HG03095 (cell line): Measurements from ENCODE around the gene WDR77.

ENCODE experiments used
- ATAC-seq: cut with Tn5 transposase; IDR thresholded peaks from one replicate; pipeline ENCODE4 v1.9.1; 2021; ENCODE audit warnings: moderate library complexity; ENCODE audit not compliant: unreplicated experiment

Gene WDR77

GRCh38 chr1:111448918-111449702 is at the start of gene WDR77, which contains the start of gene ATP5PB:
Gene WDR77 (minus strand): TSS chr1:111449256. CDS start chr1:111449169, 87 bp downstream.
Gene ATP5PB (plus strand): TSS chr1:111449464. CDS start chr1:111449542, 78 bp downstream.
- ATAC-seq: peak; percentile 82

DNA sequence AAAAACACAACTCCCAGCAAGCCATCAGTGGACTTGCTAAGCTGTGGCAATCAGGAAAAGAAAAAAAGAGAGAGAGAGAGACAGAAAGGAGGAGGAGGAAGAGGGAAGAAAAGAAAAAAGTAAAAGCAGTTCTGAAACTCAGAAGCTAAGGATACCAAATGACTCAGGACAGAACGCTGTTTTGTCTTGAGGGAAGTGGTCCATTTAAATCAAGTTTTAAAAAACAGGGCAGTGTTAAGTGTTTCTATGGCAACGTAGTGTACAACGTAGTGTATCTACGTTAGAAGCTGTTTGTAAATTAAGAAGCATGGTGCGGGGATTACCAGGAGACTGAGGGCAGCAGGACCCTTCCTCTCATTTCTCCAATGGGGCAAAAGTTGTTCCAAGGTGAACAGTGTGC is 48.5 kb upstream of the WDR77 start:
- no peak for ATAC-seq

- ATAC-seq: no peak
Observed at GRCh38 chr1:111496398-111496797, 47.3 kb upstream of the WDR77 start.

- ATAC-seq: no peak
Observed at GRCh38 chr1:111491070-111491469, 42.0 kb upstream of the WDR77 start.

DNA sequence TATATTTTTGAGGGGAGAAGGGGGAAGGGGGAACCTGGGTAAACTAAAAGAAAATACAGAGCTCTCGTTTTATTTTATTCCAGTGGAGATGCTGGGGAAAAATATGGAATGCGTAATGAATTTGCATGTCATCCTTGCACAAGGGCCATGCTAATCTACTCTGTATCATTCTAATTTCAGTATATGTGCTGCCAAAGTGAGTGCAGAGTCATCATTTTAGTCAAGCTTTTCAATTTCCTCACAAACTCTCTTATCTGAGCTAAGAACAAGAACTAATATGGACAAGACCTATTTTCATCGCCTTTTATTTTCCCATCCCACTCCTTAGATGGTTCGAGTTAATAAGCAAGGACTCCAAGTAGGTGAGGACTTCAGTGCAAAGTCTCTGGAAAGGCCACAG is 41.2 kb upstream of the WDR77 start:
- no peak for ATAC-seq

DNA sequence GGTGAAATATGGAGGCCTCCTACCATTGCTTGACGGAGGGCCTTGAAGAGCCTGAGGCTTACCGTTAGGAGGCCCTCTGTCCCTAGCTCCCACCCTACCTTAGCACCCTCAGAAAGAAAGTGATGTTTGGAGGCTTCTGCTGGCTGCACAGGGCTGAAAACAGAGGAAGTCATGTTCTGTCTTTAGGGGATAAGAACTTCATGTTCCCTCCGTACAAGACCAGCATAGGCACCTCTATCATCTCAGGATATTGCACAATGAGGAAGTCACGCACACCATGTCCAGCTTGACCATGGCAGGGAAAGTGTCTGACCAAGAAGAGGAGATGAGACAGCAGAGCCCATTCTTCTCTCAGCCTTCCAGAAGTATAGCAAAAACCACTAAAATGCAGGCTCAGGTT is 40.5 kb upstream of the WDR77 start:
- ATAC-seq: no peak

- no peak for ATAC-seq
Observed at GRCh38 chr1:111488669-111489068, 39.6 kb upstream of the WDR77 start.

DNA sequence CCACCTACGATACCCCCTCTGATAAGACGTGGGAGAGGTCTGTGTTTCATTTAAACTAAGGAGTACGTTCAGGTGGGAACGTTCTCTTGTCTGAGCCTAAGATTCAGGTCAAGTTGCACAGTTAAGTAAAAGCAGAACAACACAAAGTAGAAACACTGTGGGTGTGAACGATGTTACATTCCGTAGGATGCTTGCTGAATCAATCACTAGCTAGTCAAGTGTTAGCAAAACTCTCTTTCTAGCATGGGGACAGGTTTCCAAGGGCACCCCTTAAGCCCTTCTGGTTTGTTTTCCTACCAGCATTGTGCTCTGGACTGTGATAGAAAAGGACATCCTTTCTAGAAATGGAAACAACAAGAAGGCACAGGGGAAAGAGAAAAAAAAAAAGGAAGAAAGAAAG is 38.1 kb upstream of the WDR77 start:
- ATAC-seq: no peak

DNA sequence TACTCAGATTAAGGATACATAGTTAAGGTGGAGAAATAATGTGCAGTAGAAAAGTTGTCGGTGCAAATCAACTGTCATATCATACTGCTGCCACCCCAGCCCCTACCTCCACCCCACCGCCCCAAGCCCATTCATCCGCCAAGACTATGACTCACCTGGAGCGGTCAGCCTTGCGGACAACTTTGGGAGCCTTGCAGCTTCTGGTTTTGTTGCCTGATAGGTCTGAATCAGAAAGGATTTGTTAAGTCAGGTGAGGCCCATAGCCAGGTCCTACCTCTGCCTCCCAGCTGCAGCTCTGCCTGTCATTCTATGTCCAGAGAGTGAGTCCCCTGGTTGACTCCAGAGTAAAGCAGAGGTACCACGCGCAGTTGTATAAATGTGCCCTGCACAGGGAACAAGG is 37.4 kb upstream of the WDR77 start:
- no peak for ATAC-seq

- ATAC-seq: no peak
Observed at GRCh38 chr1:111484391-111485026, 35.5 kb upstream of the WDR77 start.

DNA sequence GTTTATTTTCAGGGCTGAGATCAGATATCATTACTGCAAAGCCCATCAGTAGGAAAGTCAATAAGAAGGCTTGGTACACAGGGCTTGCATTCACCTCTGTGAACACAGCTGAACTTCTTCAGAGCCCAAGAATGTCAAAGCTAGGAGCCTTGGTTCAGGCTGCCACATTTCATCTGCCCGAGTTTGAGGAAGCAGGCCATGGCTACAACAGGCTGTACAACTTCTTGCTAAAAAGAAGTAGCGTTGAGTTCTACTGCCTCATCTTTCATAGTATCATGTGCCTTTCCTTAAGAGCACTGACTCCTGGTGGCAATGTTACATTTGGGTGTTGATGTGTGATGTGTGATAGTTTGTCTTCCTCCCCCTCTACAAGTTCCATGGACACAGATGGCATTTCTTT is 34.8 kb upstream of the WDR77 start:
- no peak for ATAC-seq

GRCh38 chr1:111483166-111483565 is 34.1 kb upstream of the WDR77 start:
- no peak for ATAC-seq

- no peak for ATAC-seq
Observed at GRCh38 chr1:111481387-111482221, 32.5 kb upstream of the WDR77 start.

DNA sequence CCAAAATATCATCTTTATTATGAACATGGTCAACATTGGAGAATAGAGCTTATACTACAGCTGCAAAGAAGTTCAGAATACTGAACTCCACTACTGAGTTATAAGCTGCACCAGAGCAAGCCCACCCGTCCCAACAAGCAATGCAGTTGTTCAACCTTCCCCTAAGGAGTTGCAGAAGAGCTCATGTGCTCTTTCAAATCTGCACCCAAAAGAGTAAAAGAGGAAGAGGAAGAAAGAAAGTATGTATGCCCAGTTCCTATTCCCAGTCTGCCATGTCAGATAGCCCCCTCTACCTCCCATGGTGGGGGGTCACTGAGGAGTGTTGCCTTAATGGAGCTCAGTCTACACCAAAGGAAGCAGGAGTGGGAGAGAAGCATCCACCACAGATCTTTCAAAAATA is 31.6 kb upstream of the WDR77 start:
- ATAC-seq: no peak

GRCh38 chr1:111476761-111477309 is 27.8 kb upstream of the WDR77 start:
- peak; percentile 75 for ATAC-seq

DNA sequence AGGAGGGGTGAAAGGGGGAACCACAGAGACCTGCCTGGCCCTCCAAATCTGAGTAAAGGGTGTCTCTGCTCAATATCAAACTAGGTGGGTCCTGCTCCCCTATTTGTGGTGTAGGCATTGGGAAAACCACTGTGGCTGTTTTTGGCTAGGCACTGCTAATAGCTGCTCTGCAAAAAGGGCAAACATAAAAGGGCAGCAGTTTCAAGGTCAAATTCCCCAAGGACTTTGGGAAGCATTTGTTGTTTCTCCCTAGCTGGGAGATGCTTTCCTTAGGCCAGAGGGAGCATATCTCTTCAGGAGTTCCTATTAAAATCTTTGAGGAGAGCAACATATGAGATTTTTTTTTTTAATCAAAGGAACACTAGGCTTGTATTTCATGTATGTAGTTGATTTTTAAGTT is 27.2 kb upstream of the WDR77 start:
- ATAC-seq: no peak

GRCh38 chr1:111475701-111476100 is 26.6 kb upstream of the WDR77 start:
- no peak for ATAC-seq

DNA sequence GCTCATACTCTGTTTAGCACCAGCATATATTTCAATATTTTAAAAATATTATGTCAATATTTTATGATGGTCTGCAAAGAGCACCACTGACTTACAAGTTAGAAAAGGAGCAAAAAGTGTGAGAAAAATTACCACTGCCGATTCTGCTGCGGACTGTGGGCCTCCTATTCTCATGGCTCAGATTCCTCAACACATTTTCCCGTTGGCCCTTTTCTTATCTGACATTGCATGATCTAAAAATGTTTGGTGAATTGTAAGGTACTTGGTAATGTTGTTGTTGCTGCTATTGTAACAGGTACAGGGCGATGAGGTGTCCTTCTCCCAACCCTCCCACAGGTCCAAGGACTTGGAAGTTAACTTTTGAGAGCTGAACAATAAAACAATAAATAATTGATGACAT is 25.5 kb upstream of the WDR77 start:
- no peak for ATAC-seq

DNA sequence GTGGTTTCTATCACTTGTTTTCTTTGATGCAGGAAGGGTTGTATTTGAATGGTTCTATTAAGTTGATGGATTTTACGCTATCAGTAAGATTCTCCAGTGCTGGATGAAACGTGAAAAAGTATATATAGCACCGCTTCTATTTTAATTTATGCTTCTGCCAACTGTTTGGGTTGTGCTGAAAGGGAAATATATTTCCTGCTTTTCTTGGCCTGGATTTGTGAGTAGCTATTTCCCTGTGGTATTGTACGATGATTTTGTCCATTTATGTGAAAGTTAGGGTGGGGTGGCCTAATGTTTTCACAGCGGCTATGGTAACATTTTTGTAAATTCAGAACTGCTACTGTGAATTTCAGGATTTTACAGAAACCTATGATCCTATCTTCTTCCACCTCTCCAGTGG is 25.1 kb upstream of the WDR77 start:
- ATAC-seq: no peak

DNA sequence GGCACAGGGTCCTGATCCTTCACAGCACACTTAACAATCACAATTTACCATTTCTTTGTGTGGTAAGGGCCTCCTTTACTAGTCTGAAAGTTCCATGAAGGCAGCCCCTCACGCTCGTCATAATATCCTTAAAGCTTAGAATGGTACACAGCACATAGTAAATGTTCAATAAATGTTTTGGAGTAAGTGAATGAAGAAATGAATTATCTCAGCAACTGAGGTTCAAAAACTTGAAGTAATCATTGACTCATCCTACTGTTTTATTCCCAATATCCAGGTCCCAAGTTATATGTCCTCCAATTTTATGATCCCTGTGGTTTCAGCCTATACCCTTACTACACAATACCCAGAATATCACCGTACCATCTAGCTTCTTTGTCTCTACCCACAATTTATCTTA is 22.5 kb upstream of the WDR77 start:
- ATAC-seq: no peak

DNA sequence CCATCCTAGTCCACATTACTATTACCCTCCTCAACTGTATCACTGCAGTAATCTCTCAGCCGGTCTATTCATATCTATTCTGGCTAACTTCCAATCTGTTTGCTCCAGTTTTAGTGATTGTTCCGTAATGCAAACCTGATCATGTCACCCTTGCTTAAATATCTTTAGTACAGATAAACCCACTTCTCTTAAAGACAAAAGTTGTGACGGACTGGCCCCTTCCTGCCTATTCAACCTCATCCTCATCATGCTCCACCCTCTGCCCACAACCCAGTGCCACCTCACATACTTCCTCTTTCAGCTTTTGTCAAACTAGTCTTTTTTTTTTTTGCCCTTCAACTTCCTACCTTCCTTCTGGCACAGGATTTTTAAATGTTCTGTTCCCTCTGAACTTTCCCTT is 22.0 kb upstream of the WDR77 start:
- no peak for ATAC-seq
